ENCODE results near the gene RAMACL.

DNA sequence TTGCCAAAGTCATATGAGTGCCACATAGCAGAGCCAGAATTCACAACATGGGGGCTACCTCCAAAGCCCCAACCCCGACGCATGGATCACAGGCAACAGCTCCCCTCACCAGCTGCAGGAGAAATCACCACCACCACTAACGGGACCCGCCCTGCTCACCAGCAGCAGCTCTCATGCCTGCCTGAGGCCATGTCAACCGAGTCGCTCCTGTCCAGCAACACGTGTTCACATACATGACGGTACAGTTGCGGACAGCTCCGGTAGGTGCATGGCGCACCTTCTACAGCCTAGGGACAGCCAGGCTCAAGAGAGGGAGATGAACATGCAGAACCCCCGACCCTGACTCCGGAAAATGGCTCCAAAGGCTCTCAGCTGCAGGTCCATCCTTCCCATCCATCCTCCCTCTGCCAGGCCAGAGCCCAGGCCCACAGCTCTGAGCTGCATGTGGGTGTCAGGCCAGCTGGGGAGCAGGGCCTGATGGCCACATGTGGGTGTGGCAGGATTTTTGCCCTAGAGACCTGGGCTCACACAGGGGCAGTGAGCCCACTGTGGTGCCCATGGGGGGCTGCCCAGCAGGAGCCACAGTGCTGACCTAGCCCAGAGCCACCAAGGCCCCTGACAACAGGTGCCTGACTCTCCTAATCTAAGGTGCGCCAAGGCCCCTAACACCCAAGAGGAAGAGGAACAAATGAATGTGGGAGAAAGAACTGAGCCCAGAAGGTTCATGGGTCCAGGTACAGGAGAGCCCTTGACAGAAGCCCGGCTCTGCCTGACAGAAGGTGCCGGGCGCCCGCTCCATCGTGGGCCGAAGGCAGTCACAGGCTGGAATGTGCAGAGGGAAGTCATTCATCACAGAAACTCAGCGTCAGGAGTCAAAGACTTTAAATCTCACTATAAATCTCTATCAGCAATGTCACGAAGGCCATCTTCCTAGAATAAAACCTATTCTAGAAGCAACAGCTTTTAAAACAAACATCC, 30.1 kb upstream of the RAMACL start:
- no peak for TF ChIP-seq CTCF (IDR thresholded peaks at IDR 0.05)
- no peak for TF ChIP-seq POLR2A (IDR thresholded peaks at IDR 0.05)
